NCI-H1092 treated with DMSO at 0.1 percent for 48 hours (cell line): ENCODE results near the gene EEFSEC.

ENCODE experiments used
- DNase-seq: peaks from one replicate; lab custom pipeline; 2025; lab: John Stamatoyannopoulos, UW

The EEFSEC gene

GRCh38 chr3:128285967-128286321, 132.7 kb downstream of the EEFSEC start:
- DNase-seq: no peak

GRCh38 chr3:128286691-128287090, 133.4 kb downstream of the EEFSEC start:
- no peak for DNase-seq

DNA sequence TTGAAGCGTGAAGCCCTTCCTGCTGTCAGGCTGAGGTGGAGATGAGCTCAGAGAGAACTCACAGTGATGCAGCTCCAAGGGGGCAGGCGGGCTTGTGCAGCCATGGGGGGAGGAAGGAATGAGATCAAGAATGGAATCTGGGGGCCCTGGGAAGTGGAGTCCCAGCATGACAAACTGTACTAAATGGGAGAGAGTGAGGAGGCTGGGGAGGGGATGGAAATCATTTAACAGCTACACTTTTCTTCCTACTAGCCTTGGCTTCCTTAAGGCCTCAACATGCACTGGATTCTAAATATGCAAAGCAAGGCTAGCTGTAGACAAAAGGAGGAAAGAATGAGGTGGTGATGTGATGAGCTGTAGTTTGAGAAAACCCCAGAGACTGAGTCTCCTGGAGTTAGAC, 133.9 kb downstream of the EEFSEC start:
- DNase-seq: no peak

DNA sequence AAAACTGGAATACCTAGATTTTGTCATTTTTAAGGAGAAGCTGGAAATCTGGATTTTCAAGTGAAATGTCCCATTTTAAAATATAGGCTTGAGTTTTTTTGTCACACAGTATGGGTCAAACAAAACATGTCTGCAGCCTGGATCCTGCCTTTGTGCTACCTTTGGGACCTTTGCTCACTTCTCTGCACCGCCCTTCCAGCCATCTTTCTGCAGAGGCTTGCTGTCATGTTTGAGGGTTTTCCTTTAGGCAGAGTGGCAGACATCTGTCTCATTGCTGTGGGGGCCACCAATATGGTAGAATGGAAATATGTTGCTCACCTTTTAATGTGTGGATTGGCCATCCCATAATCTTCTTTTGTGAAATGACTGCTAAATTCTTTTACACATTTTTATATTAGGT, 136.3 kb downstream of the EEFSEC start:
- no peak for DNase-seq

GRCh38 chr3:128290484-128290883, 137.2 kb downstream of the EEFSEC start:
- no peak for DNase-seq

DNA sequence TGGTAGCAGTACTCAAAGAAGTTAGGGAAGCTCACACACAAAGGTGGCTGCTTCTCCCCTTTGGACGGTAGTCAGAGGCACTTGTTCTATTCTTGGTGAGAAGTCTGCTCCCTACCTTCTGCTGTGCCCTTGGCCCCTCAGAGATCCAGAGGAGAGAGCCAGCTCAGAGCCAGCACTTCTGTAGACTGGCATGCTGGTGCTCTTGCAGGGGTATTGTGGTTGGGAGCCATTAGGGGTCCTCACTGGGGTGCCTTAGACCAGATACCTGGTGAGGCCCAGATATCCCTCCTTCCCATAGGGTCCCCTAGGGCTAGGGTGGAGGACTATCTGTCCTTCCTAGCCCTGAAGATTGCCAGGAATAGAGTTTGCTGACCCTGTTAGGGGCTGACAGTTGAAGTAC, 140.6 kb downstream of the EEFSEC start:
- DNase-seq: no peak

- DNase-seq: no peak
Measured at GRCh38 chr3:128294999-128295468, 141.8 kb downstream of the EEFSEC start.

DNA sequence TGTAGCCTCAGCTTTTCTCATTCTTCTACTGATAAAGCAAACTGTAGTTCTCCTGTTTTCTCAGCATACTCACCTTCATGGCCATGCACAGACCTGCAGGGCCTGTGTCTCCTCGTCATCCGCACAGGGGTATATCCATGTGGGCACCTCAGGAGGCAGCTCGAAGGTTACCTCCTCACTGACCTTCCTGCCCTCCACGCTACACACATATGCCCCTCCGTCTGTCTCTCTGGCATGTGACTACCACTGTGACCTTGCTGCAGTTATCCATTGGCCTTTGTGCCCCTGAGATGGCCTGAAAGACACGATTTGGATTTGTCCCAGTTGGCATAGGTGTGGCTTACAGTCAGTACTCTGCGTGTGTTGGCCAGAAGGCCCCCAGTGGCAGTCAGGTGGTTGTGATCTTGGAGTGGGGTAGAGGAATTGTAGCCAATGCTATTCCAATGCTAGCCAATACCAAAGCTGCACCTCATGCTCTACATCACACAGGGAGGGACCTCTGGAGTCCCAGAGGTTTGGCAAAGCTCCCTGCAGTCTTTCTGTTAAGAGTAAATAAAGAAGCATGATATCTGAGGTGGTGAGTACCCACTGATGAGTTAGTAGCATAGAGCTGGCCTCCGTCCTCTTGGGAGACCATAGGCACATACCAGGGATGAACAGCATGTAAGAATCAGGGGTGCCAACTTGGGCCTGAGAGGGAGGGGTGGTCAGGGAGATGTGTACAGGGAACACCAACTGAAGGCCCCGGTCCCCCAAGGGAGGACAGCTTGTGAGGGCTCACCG, 143.4 kb downstream of the EEFSEC start:
- no peak for DNase-seq

DNA sequence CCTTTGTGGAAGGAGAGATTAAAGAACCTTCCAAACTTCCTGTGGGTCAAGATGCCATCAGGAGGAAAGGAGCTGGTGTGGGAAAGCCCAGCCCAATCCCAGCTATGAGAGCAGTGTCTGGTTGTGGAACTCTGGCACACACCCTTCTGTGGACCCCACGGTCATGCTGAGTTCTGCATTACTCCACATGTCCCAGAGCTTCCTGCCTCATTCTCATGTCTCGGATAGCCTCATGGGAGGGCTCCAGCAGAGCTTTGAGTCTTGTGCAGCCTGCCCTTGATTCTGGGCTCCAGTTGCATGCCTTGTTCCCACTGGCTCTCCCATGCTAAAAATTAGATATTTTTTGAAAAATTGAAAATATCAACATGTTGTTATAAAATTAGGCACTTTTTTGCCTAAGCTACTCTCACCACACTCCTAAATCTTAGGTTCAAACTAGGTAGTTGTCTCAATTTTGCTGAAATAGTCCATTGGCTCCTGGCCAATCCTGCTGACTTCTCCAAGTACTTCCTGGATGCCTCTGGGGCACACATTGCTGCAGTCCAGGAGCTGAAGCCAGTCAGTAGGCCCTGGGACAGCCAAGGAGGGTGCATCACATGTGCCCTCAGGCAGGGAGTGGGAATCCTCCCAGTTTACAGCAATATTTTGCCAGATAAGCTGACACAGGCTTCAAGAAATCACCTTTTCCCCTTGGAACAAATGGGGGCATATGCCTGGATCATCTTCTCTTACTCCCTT, 144.3 kb downstream of the EEFSEC start:
- DNase-seq: no peak

GRCh38 chr3:128301186-128302023, 148.1 kb downstream of the EEFSEC start:
- DNase-seq: no peak

DNA sequence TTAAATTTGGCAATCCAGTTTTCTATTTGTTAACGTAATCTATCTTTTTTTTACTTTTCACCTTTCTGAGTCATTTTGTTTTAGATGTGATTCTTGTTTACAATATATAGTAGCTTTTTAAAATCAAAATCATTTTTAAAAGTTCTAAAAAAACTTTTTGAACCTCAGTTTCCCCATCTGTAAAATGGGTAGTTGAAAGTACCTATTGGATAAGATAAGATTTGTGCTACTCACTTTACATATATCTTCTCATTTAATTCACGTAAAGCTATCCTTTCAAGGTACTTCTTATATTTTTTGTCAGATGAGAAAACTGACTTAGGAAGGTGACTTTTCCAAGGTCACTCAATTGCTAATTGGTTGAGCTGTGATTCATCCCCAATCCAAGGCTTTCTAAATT, 153.2 kb downstream of the EEFSEC start:
- no peak for DNase-seq

DNA sequence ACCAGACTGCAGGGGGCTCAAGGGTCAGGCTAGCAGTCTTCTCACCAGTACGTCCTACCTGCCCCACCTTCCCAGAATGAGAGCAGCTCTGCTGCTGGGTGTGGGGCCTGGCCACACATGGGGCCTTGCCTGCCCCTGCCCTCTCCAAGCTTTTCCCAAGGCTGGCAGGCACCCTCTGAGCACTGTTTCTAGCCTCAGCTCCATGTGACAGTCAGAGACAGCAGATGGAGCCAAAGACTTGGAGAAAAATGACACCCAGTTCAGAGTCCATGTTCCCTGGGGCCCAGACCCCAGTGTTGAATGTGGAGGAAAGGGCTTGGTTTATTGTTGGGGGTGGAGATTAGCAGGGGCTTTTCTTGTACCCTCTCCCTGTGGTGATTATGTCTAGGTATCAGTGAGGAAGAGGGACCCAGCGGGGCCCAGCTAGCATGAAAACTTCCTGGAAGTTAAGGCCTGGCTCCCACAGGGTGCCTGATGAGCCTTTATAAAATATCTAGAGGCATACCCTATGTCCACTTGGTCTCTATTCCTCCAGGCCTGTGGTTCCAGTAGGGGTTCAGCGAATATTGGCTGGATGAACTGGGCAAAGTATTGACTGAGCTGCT, 153.8 kb downstream of the EEFSEC start:
- DNase-seq: peak; percentile 4

- no peak for DNase-seq
Measured at GRCh38 chr3:128307781-128308469, 154.6 kb downstream of the EEFSEC start.

- peak; percentile 33 for DNase-seq
Measured at GRCh38 chr3:128309026-128309425, 155.7 kb downstream of the EEFSEC start.

DNA sequence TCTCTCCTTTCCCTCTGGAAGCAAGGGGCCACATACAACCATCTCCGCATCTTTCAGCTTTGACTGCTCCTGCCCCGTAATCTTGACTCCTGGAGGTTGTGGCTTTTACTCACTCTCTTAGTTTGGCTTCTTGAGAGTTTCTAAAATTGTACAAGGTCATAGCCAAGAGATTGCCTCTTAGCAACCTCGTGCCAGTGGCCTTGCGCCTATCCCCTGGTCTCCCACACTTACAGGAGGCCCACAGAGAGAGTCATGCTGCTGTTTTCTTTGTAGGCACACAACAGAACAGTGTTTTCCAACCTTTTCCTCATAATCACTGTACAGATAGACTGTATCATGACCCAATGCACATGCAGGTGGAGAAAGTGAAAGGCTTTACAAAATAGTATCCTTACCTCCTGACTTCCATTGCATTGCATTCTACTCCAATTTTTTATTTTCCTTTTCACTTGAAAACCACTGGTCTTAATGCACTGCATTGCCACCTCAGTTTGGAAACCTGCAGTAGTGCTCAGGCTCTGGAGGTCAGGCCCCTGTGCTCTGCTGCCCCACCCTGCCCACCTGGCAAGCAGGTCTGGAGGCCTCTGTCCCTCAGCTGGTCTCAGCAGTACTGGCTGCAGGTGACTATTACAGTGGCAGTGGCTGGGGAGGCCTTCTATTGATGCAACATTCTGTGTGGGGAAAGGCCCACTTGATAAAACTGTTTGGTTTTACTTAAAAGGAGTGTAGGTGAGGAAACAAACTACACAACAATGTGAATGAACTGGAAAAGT, 157.2 kb downstream of the EEFSEC start:
- no peak for DNase-seq

- peak; percentile 23 for DNase-seq
Measured at GRCh38 chr3:128311441-128311844, 158.2 kb downstream of the EEFSEC start.

DNA sequence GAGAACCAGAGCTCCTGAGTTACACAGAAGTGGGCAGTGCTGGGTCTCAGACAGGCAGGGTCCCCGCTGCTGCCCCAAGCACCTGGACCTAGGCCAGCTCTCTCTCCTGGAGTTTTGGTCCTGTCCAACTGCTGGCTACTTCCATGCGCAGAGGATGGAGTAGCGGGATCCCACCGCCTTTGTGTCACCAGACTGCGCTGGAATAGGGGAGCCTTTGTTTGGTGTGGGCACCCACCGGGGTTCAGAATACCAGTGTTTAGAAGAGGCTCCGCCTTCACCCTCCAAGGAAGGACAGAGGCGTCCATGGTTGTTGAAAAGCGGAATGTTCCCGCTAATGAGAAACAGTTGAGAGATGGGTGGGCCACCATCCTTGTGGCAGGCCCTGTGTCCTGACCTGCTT, 159.0 kb downstream of the EEFSEC start:
- DNase-seq: no peak

- no peak for DNase-seq
Measured at GRCh38 chr3:128313071-128313725, 159.9 kb downstream of the EEFSEC start.

DNA sequence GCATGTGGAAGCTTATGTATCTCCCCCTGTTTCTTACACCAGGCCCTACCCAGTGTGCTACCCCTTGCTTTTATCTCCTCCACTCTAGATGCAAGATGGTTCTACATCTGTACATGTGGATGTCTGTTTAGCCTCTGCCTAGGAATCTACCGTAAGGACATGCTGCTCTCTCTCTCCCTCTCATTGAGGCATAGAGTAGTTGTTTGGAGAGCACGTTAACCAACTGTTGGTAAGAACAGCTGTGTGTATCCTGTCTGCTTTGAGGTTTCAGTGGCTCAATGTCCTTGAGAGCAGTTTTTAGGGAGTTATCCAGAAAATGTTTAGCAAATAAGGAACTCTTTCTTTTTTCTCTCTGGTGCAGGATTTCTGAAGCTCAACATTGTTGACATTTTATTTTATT, 160.7 kb downstream of the EEFSEC start:
- DNase-seq: peak; percentile 15

GRCh38 chr3:128315313-128315712, 162.0 kb downstream of the EEFSEC start:
- no peak for DNase-seq
